Epithelial cell of prostate (primary cell): ENCODE results near the gene TMEM215.
A peak's percentile ranks its signal among the peaks of the same experiment; 100 is the strongest.
"Not testable (repeated sequence)": the region's sequence is repeated elsewhere in the genome, so short reads cannot be mapped to it uniquely, and the experiment has no call there.

Experiments
- DNase-seq: peaks from one replicate; pipeline ENCODE4 v3.0.0-alpha.2; 2011; ENCODE audit warnings: low read depth, low spot score
- H3K27ac ChIP-seq: fragments of 450-650 bp; 2 replicates; pipeline ENCODE4 v1.5.1; 2017; ENCODE audit warnings: mild to moderate bottlenecking

The TMEM215 gene, protein sequence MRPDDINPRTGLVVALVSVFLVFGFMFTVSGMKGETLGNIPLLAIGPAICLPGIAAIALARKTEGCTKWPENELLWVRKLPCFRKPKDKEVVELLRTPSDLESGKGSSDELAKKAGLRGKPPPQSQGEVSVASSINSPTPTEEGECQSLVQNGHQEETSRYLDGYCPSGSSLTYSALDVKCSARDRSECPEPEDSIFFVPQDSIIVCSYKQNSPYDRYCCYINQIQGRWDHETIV

GRCh38 chr9:32783168-32783891 lies at the start of gene TMEM215:
Gene TMEM215, plus strand, starts transcription at chr9:32783540. Its CDS starts 644 bp downstream, at chr9:32784184.
- H3K27ac ChIP-seq, result no peak within 1 kb of the TSS
- no peak for DNase-seq

DNA sequence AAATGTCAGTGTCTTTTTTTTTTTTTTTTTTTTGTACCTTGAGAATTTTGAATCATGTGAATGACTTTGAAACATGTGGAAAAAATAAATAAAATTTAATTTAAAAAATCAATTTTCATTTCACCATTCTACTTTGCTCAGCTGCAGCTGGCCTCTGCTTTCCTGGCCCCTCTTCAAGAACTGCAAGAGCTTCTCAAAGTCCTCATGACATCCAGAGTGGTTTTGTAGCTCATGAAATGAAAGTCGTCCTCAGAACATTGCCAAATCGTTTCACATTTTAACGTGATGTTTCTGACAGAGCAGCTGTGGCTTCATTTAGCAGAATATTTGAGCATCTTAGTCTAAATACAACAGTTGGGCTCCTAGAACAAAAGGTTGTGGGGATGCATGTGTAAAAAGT lies 47.9 kb upstream of the TMEM215 start:
- no peak for DNase-seq
- no peak overlapping the region for H3K27ac ChIP-seq

GRCh38 chr9:32737378-32737777 lies 46.0 kb upstream of the TMEM215 start:
- no peak for DNase-seq

GRCh38 chr9:32738501-32739172 lies 44.7 kb upstream of the TMEM215 start:
- DNase-seq, result peak; percentile 52
- H3K27ac ChIP-seq, result no peak overlapping the region

More at GRCh38 chr9:32737378-32737777, 46.0 kb upstream of the TMEM215 start:
- H3K27ac ChIP-seq, result no peak overlapping the region

DNA sequence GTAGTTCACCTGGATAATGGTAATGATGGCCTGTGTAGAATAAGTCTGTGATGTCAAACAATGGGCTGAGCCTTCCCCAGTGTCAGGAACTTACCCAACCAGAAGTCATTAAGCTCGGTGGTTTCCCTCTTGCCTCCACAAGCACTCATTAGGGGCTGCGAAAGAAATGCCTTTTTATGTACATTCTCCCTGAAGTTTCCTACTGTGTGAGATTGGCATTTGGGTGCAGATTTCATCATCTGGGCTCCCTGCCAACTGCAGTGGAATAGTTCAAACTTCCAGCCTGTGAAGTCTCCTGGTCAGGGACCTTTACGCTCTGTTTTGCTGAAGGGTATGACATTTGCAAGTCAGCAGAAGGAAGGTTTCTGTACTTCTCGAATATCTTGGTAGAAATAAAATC lies 41.6 kb upstream of the TMEM215 start:
- no peak for DNase-seq
- H3K27ac ChIP-seq, result peak overlapping the region; percentile 26

DNA sequence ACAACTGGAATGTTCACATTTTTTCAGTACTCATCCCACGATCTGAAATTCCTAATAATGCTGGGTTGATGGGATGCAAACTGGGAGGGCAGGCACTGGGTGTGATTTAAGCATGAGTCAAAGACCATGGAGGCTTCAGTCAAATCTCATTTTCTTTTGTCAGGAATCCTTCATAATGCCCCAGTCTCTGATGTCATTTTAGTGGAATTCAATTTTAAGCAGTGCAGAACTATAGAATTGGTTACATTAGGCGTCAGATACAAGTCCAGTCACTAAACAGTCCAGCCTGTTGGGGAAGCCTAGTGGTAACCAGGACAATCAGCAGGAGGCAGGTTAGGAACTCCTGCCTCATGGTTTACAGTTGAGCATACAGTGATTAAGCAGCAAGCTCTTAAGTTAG lies 41.0 kb upstream of the TMEM215 start:
- peak; percentile 12 for DNase-seq
- peak overlapping the region; percentile 26 for H3K27ac ChIP-seq

GRCh38 chr9:32748013-32748412 lies 35.3 kb upstream of the TMEM215 start:
- no peak for DNase-seq
- H3K27ac ChIP-seq, result no peak overlapping the region

GRCh38 chr9:32755730-32756129 lies 27.6 kb upstream of the TMEM215 start:
- no peak for DNase-seq
- H3K27ac ChIP-seq, result no peak overlapping the region

- no peak overlapping the region for H3K27ac ChIP-seq
Measured at GRCh38 chr9:32764139-32764538, 19.2 kb upstream of the TMEM215 start.

GRCh38 chr9:32775283-32775682 lies 8.1 kb upstream of the TMEM215 start:
- no peak for DNase-seq
- no peak overlapping the region for H3K27ac ChIP-seq

More at GRCh38 chr9:32764139-32764538, 19.2 kb upstream of the TMEM215 start:
- DNase-seq, result no peak

- no peak for DNase-seq
- H3K27ac ChIP-seq, result no peak overlapping the region
Measured at GRCh38 chr9:32776201-32776600, 7.1 kb upstream of the TMEM215 start.

DNA sequence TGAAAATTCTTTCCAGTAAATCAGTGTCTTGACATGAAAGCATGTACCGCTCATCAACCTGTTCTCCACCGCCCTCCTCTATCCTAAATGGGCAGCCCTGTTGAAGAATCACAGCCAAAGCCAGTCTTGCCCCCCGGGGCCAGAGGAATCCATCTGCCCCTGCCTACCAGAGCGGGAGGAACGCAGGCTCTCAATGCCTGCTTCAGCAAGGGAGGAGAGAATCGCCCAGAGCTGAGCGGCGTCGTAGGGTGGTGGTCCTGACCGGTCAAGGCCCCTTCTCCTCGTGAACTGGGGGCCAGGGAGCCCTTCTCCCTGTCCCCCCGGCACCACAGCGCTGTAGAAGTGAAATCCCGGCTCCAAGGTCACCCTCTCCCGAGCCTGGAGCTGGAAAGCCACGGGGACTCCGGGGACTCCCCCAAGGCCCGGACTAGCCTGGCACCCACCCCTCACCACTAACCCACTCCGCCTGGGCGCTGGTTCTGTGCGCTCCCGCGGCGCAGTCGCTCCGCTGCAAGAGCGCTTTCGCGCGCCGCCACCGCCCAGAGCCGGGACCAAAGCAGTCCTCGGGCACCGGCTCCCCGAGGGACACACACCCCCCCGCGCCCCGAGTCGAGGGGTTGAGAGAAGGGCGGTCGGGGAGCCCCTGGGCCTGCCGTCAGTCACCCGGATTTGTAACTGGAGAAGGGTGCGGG lies 718 bp upstream of the TMEM215 start:
- H3K27ac ChIP-seq, result no peak overlapping the region

DNA sequence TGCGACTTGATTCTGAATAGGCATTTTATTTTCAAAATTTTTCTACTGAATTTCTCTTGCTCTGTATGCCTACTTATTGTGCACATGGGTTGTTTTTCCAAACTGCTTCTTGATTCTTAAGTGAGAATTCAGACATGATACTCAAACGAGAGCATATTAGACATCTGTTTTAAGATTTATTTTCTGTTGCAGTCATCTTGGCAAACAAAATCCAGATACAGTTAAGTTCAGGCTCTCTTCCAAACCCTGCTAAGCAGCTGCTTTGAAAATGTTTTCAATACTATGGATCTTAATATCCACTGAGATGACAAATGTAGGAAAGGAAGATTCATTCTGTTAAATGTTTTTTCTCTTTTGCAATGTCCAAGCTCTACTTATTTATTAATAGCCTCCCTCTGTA lies 4.5 kb downstream of the TMEM215 start:
- no peak for DNase-seq
- no peak overlapping the region for H3K27ac ChIP-seq

More for the DNA sequence above, 718 bp upstream of the TMEM215 start:
- DNase-seq, result no peak

DNA sequence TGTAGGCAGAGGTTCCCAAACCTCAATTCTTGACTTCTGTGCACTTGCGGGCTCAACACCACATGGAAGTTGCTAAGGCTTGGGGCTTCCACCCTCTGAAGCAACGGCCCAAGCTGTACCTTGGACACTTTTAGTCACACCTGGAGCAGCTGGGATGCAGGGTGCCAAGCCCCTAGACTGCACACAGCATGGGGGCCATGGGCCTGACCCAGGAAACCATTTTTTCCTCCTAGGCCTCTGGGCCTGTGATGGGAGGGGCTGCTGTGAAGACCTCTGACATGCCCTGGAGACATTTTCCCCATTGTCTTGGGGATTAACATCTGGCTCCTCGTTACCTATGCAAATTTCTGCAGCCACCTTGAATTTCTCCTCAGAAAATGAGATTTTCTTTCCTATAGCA lies 12.7 kb downstream of the TMEM215 start:
- not testable (repeated sequence) for H3K27ac ChIP-seq, DNase-seq

DNA sequence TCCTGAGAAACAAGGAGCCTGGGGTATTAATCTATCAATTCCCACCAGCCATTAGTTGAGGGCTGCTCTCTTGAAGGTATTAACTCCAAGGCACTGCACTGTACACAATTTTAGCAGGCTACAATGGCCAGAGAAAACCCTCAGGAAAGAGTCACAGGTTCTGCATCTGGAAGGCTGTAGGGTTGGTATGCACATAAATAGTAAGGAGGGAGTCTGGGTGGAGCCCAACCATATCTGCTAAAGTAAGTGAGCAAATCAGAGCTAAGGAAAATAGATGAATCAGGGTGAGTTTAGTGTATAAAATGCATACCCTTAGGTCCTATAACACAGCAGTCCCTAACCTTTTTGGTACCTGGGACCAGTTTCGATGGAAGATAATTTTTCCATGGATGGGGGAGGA lies 18.2 kb downstream of the TMEM215 start:
- no peak for DNase-seq
- no peak overlapping the region for H3K27ac ChIP-seq

GRCh38 chr9:32807217-32807616 lies 23.9 kb downstream of the TMEM215 start:
- H3K27ac ChIP-seq, result no peak overlapping the region
- DNase-seq, result no peak

DNA sequence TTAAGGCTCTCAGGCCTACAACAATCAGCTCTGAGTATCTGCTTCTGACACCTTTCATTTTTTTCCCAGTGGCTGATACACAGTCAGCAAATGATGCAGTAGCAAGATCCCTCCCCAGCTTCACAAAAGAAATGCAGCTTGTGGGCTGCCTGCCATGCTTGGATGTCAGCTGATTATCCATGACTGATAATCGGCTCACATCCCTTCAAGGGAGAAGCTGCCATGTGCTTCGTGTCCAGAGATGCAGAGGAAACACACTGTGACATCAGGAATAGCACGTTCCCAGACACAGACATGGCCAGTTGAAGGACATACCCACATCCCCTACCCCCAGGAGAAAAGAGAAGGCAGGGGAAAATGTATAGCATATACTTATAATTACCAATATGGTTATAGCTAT lies 27.9 kb downstream of the TMEM215 start:
- H3K27ac ChIP-seq, result no peak overlapping the region
- no peak for DNase-seq

DNA sequence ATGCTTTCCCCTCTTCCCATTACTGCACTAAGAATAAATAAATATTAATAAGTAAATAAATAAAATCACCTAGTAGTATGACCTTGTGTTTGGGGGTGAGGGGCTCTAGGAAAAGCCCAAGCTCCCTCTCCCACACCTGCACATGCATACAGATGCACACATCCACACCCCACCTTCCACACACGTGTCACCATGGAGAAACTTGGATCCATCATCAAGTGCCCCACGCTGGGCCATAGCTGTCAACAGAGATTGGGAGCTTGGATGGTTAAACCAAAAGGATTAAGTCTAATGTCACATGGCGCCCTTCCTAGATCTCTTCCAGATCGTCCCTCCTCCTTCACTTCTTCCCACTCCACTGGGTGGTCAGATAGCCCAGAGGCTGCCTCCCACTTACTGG lies 37.0 kb downstream of the TMEM215 start:
- DNase-seq, result no peak
- no peak overlapping the region for H3K27ac ChIP-seq

DNA sequence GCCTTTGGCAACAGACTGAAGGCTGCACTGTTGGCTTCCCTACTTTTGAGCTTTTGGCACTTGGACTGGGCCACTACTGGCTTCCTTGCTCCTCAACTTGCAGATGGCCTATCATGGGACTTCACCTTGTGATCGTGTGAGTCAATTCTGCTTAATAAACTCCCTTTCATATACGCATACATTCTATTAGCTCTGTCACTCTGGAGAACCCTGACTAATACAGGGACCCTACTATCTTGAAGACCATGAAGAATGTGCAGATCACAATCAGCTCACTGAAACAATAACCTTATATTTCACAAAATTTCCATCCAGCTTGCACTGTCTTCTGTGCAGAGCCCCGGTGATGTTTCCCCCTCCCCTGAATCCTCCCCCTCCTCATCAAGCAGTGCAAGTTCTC lies 39.8 kb downstream of the TMEM215 start:
- DNase-seq, result no peak
- no peak overlapping the region for H3K27ac ChIP-seq

- H3K27ac ChIP-seq, result no peak overlapping the region
Measured at GRCh38 chr9:32823551-32823950, 40.2 kb downstream of the TMEM215 start.

DNA sequence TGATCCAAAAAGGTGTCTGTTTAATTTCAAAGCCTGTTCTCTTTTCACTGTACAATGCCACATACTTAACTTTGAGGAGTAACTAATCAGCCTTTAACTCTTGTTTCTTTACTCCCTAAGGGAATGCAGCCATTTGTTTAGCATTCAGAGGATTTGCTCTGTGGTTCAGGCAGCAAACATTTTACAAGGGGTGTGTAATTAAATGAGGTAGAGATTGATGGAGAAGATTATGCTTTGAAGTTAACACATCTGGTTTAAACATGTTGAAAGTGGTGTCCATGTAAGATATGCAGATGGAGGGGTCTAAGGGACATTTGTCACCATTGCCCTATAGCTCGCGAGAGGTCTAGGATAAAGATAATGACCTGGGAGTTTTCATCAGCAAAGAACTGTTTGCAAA lies 41.9 kb downstream of the TMEM215 start:
- no peak for DNase-seq
- no peak overlapping the region for H3K27ac ChIP-seq

More at GRCh38 chr9:32823551-32823950, 40.2 kb downstream of the TMEM215 start:
- no peak for DNase-seq
